GM18951 (cell line): ENCODE results near the gene GSK3B.

Source experiments
- POLR2A ChIP-seq: IDR thresholded peaks from 4 replicates; pipeline ENCODE4 v1.6.1; 2011; ENCODE audit warnings: mild to moderate bottlenecking; ENCODE audit not compliant: insufficient read length, insufficient read depth; ENCODE audit errors: extremely low read depth
- in situ Hi-C: fragments of 300-500 bp; cut with MboI; formaldehyde crosslinking; loops from one replicate; pipeline ENCODE4 v1.12.0; 2022; ENCODE audit warnings: low sequenced_read_pairs, mixed read lengths, inconsistent platforms; ENCODE audit not compliant: unreplicated experiment

The GSK3B gene

GRCh38 chr3:119950666-119951325 lies 143.5 kb downstream of the GSK3B start:
- TF ChIP-seq POLR2A = no peak
- in situ Hi-C loops = no loop called here

- TF ChIP-seq POLR2A = no peak
- in situ Hi-C loops = no loop called here
Observed at GRCh38 chr3:119945291-119945690, 149.0 kb downstream of the GSK3B start.

- TF ChIP-seq POLR2A = no peak
- in situ Hi-C loops = no loop called here
Observed at GRCh38 chr3:119944091-119944490, 150.2 kb downstream of the GSK3B start.

- no peak for TF ChIP-seq POLR2A
- in situ Hi-C loops = no loop called here
Observed at GRCh38 chr3:119939077-119939476, 155.2 kb downstream of the GSK3B start.

GRCh38 chr3:119937229-119937628 lies 157.0 kb downstream of the GSK3B start:
- in situ Hi-C loops = no loop called here
- TF ChIP-seq POLR2A = no peak

- in situ Hi-C loops = no loop called here
- no peak for TF ChIP-seq POLR2A
Observed at GRCh38 chr3:119934249-119934648, 160.0 kb downstream of the GSK3B start.

GRCh38 chr3:119933207-119933606 lies 161.0 kb downstream of the GSK3B start:
- no peak for TF ChIP-seq POLR2A
- in situ Hi-C loops = no loop called here

GRCh38 chr3:119930286-119930685 lies 164.0 kb downstream of the GSK3B start:
- in situ Hi-C loops = no loop called here

GRCh38 chr3:119927190-119927589 lies 167.1 kb downstream of the GSK3B start:
- TF ChIP-seq POLR2A = no peak
- in situ Hi-C loops = no loop called here

More at GRCh38 chr3:119930286-119930685, 164.0 kb downstream of the GSK3B start:
- no peak for TF ChIP-seq POLR2A

- no peak for TF ChIP-seq POLR2A
- in situ Hi-C loops = no loop called here
Observed at GRCh38 chr3:119924111-119925094, 169.8 kb downstream of the GSK3B start.

- TF ChIP-seq POLR2A = no peak
- in situ Hi-C loops = no loop called here
Observed at GRCh38 chr3:119918992-119919933, 175.0 kb downstream of the GSK3B start.

- no peak for TF ChIP-seq POLR2A
- in situ Hi-C loops = no loop called here
Observed at GRCh38 chr3:119913021-119913420, 181.2 kb downstream of the GSK3B start.

GRCh38 chr3:119912220-119912619 lies 182.0 kb downstream of the GSK3B start:
- TF ChIP-seq POLR2A = no peak
- in situ Hi-C loops = no loop called here
